RKO (cell line): ENCODE measurements around the gene NCEH1.
A peak's percentile ranks its signal among the peaks of the same experiment; 100 is the strongest.
"Not testable (repeated sequence)": the region's sequence is repeated elsewhere in the genome, so short reads cannot be mapped to it uniquely, and the experiment has no call there.

ENCODE experiments used
- DNase-seq: peaks from one replicate; pipeline ENCODE4 v3.0.0-alpha.2; 2016; ENCODE audit warnings: low spot score

The NCEH1 gene

DNA sequence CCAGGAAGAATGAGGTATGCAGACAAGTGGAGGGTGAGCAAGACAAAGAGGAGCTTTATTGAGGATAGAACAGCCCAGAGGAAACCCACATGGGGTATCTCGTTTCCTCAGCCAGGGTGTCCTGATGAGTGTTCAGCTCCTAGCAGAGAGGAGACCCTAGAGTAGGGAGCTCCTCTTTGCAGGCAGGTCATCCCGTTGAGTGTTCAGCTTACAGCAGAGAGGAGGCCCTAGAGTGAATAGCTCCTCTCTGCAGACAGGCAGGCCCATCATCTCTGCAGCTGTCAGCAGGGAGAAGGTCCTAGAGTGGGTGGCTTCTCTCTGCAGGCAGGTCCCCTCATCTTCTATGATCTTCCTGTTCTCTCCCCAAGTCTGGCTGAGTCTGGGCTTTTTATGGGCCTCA lies 97.0 kb downstream of the NCEH1 start:
- DNase-seq: no peak

DNA sequence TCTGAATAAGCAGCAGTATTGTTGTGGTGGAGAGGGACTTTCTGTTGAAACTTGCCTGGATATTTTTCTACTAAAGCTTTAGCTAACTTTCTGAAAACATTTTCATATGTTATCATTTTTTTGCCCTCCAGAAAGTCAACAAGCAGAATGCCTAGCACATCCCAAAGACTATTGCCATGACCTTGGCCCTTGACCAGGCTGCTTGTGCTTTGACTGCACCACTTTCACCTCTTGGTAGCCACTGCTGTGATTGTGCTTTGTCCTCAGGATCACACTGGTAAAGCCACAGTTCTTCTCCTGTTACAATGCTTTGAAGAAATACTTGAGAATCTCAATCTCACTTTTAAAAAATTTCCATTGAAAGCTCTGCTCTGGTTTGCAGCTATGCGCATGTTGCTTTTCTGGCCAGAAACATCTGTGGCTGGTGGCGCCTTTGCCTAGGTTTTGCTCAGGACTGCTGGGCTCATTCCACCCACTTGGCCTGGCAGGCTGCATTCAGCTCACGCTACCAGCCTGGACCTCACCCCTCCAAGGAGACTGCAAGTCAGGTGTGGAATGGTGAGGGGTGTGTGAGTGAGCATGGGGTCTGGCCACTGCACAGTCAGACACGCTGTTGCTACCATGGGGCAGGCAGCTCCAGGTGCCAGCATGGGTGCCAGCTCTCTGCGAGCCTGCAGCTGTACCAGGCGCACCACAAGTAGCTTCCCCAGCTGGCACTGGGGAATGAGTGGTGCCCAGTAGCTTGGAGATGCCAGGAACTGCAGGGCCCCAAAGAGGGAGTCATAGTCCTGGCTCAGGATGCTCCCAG lies 97.8 kb downstream of the NCEH1 start:
- no peak for DNase-seq

DNA sequence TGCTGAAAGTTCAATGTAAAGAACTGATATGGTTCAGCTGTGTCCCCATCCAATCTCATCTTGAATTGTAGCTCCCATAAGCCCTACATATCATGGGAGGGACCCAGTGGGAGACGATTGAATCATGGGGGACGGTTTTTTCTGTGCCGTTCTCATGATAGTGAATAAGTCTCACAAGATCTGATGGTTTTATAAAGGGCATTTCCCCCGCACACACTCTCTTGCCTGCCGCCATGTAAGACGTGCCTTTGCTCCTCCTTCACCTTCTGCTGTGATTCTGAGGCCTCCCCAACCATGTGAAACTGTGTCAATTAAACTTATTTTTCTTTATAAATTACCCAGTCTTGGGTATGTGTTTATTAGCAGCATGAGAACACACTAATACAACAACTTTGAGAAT lies 101.1 kb downstream of the NCEH1 start:
- no peak for DNase-seq

DNA sequence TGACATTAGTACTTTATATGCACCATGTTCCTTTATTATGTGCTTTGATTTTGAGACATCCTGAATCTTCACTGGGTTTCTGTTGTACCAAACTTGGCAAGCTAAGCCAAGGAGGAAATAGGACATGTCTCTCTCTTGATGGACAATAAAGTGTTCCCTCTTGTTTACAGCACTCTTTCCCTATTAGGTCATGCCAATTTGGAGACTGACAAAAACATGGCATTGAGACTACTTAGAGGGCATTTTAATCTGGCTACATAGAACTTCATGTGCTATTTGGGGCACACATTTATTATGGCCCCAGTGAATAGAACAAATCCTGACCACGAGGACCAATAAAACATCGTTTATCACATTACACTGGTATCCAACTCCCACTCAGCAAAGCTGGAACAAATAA lies 102.3 kb downstream of the NCEH1 start:
- no peak for DNase-seq

DNA sequence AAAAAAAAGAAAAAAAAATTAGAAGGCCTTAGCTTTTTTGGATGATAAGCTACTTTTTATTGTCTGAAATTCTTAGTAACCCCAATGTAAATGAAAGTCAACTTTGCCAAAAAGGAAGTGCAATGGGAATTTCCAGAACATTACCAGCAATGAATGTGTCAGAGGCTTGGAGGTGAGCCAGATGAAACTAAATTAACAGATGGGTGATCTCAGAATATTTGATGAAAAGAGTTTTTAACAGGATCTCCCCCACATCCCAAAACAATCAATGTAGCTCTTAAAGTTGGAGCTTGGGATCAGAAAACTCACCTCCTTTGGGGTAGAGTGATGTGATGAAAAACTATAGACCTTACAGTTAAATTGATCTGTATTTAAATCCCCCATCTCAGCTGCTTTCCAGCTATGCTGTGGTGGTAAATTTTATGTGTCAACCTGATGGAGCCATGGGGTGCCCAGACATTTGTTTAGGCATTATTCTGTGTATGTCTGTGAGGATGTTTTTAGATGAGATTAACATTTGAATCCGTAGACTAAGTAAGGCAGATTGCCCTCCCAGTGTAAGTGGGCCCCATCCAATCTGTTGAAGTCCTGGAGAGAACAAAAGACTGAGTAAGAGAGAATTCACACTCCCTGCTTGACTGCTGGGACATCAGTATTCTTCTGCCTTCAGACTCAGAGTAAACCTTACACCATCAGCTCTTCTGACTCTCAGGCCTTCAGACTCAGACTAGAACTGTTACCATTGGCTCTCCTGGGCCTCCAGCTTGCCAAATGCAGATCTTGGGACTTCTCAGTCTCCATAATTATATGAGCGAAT lies 103.4 kb downstream of the NCEH1 start:
- DNase-seq: peak; percentile 26

DNA sequence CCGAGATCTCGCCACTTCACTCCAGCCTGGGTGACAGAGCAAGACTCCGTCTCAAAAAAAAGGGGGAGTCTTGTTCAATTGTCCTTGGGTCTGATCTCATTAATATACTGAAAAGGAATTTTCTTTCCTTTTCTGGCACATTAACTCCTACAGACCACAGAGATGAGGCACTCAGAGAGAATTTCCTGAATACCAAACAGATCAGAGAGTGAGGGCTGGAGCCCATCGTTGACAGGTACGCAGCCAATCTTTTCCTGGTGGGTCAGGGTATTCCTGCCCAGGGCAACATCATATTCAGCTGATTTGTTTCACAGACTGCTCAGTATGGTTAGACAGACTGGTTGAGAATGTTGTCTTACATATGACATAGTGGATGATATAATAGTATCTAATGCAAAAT lies 104.8 kb downstream of the NCEH1 start:
- no peak for DNase-seq

DNA sequence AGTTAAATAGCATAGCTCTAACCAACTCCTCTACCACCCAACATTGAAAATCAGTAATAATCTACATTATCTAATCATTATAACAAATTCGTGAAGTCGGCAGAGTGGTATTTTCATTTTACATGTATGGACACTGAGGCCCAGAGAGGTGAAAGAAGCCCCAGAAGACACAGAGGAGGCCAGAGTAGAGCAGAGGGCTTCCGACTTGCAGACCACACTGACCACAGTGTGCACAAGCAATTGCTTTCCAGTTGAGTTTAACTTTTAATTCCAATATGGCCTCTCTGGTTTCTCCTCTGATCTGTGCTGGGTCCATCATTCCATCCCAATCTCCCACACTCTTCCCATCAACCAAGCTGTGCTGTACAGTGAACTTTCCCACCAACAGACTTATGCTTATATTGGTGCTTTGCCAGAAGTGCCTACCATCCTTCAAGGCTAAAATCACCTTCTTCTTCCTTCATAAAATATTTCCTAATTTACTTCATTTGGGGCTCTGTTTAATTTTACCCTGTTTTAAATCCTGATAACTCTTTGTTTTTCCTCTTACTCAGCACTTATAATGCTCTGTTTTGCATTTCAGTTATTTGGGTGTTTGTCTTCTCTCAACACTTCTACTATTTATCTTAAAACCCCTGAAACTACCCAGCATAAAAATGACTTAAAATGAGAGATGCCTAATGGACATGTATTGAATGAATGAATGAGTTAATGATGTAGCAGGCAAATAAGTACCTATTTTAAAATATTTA lies 105.8 kb downstream of the NCEH1 start:
- DNase-seq: no peak

DNA sequence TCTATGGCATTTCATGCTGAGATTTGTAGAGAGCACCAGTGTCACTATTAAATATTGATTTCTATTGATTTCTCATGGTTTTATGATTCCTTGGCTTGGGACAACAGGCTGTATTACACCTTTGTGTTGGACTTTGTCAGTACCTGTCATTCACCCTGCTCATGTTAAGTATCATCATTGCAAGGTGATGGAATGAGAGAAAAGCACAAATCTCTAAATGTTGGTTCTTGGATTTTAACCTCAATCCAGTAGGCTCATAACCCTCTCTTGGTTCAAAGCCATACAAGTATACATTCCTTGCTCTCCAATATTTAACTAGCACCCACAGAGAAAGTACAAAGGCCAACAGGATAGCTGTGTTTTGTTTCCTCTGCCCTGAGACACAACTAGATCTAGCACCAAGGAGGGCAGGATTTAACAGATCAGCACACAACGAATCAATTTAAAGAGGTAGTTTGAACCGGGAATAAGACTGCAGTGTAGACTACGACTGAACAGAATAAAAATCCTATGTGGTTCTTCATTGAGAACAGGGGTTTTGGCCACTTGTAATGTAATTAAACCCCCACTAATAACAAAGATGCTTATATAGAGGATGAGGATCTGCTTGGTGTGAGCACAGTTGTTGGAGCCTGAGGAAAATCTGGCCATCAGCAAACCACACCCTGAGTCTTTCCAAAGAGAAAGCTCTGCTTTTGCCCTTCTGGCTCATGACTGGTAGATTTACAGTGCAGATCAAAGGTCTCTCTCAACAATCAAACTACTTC lies 109.6 kb downstream of the NCEH1 start:
- DNase-seq: no peak

DNA sequence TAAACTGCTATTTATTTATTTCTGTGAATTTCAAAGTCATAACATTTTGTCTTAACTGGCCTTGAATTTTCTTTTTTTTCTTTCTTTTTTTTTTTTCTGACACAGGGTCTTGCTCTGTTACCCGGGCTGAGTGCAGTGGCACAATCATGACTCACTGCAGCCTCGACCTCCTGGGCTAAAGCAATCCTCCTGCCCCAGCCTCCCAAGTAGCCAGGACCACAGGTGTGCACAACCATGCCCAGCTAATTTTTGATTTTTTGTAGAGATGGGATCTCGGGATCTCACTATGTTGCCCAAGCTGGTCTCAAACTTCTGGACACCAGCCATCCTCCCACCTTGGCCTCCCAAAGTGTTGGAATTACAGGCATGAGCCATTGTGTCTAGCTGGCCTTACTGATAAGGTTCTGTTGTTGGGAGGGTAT lies 110.2 kb downstream of the NCEH1 start:
- DNase-seq: no peak

DNA sequence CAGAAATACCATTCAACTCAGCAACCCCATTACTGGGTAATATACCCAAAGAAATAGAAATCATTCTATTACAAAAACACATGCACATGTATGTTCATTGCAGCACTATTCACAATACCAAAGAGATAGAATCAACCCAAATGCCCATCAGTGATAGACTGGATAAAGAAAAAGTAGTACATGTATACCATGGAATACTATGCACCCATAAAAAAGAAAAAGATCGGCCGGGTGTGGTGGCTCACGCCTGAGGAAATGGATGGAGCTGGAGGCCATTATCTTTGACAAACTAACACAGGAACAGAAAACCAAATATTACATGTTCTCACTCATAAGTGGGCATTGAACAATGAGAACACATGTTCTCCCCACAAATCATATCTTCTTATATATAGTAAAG lies 112.0 kb downstream of the NCEH1 start:
- DNase-seq: no peak

DNA sequence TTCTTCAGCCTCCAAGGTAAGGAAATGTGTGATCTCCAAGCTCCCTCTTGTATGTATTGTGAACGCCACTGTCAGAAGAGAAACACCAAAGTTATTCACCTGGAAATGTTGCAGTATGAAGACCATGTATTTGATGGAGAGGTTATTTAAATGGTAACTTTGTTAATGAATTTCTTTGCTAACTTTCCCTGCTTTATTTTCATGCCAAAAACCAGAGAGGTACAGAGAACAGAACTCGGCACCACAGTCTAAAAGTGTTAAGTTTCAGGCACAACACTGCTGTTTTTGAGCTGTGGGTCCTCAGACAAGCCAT lies 114.5 kb downstream of the NCEH1 start:
- DNase-seq: no peak

DNA sequence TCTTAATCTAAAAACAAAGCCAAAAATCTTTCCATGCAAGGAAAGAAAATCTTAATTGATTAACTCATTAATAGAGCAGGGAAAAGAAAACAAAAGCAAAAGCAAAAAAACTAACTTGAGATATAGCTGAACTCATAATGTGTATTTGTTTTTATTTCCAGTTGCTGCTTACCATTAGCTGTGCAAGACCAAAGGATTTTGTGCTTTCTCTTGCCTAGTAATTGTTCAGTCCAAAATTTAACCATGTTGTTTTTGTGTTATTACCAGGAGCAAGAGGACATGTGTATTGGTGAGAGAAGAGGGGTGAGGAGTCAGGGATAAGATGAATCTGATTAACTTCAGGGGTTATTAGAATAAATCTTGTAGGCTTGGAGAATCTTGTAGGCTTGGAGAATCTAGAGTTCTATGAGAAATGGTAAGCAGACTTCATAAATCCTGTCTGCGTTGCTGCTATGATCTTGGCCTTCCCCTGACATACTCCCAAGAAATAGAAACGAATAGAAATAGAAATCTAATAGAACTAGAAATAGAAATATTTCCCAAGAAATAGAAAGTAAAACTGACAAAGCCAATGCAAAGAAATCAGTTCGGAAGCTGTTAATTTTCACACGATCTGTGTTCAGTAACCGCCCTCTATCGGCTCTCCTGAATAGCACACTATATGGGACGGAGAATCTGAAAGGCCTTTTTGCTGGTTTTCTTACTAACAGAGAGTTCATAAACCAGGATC lies 115.0 kb downstream of the NCEH1 start:
- peak; percentile 74 for DNase-seq

DNA sequence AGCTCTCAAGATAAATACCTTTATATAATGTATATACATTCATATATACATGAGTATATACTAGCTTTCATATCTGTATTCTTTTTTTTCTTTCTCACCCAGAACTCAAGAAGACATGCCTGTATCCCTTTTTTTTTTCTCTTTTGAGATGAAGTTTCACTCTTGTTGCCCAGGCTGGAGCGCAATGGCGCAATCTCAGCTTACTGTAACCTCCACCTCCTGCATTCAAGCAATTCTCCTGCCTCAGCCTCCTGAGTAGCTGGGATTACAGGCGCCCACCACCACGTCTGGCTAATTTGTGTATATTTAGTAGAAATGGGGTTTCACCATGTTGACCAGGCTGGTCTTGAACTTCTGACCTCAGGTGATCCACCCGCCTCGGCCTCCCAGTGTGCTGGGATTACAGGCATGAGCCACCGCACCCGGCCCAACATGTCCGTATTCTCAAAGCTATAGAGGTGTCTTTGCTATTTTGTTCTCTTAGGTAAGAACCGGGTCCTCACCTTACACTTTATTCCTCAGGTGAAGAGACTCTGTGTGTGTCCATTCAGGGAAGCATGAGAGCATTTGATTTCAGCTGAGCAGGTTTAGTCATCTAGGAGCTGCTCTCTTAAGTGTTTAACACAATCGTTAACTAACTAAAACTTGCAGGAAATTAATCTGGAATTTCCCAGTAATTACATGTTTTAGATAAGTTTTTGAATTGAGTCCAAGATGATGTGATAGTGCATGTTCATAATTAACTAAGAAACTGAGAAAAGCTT lies 115.8 kb downstream of the NCEH1 start:
- DNase-seq: not testable (repeated sequence)

DNA sequence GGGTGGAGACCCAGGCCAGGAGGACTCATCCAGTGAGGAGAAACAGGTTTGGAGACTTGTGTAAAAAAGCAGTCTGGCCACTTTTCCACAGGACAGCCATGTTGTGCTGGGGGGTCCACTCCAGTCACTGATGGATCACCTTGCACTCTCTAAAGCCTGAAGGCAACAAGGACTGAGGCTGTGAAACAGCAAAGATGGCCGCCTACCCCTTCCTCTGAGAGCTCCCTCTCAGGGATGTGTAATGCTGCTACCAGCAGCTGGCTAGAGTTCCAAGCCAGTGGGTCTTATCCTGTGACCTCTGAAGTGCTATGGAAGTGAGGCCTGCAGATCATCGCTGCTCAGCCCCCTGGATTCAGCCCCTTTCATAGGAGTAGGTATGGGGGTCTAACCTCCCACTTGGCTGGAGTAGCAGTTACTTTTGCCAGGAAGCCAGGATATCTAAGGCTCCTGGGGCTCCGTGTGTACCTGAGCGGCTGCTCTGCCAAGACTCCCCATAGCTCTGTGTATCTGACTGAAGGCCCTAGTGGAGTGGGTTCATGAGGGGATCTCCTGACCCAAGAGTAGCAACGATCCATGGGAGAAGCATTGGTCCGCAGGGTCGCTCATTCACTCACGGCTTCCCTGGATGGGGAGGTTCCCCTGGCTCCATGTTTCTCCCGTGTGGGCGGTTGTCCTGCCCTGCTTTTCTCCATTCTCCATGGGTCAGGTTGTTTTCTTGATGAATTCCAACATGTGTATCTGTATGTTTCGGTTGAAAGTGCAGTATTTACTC lies 117.8 kb downstream of the NCEH1 start:
- no peak for DNase-seq

DNA sequence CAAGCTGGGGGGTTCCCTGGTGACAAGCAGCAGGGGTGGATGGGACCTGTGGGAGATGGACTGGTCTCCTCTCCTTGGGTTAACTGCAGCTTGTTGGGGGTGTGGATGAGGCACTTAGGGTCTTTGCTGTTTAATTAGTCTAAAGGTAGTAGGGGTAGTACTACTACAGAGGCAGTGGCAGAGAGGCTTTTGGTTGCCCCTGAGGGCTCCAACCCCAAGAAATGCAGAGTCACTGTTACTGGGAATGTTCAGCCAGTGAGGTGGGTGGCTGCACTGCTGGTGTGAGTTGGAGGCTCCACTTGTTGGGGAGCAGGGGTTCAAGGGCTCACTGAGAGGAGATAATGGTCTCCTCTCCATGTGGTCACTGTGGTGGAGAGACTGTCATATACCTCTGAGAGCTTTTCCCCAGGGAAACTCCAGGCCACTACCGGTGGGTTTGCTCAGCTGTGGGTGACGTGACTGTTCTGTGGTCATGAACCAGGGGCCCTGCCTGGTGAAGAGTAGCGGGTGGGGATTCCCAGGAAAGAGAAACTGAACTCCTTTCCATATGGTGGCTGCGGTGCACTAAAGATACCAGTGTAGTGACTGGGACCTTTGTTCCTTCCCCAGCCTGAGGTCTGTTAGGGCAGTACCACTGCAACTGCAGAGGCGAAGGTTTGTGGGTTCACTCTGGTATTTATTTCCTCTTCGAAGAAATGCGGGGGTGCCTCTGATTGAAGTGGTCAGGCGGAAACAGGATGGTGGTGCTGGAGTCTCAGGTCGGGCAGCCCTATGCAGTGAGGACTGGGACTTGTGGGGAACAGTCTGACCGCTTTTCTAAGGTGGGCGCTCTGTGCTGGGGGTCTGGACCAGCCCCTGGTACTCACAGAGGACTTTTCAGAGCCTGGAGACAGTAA lies 118.7 kb downstream of the NCEH1 start:
- DNase-seq: no peak

DNA sequence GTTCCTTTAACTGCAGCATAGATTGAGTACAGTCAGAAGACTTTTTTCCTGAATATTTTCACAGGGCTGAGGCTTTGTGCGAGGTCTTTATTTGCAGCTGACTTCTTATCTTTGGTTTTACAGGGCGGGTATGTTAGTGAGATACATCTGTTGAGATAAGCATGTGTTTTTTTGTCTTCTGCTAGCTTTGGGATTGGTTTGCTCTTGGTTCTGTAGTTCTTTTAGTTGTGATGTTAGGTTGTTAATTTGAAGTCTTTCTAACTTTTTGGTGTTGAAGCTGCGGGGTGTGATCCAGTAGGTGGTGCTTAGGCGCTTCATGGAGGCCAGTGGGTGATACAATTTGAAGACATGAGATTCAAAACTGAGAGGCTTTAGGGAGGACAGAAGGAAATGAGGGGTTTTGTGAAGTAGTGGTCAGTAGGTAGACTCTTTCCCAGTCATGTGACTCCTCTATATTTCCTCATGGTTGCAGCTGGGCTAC lies 119.7 kb downstream of the NCEH1 start:
- DNase-seq: no peak

DNA sequence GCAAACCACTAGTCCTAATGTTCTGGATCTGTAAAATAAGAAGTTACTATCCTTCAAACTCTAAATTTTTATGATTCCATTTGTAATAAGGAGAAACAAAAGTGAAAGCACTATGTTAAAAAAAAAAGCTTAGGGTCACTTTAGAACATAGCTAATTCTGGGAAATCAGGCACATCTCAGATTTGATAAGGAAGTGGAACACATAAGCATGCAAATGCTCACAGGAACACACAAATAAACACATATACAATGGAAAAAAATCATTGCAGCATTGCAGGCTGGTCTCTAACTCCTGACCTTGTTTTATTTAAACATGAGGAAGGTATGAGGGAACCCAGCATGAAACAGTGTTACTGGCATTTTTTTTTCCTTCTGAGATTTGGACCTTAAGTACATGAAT lies 124.4 kb downstream of the NCEH1 start:
- no peak for DNase-seq

DNA sequence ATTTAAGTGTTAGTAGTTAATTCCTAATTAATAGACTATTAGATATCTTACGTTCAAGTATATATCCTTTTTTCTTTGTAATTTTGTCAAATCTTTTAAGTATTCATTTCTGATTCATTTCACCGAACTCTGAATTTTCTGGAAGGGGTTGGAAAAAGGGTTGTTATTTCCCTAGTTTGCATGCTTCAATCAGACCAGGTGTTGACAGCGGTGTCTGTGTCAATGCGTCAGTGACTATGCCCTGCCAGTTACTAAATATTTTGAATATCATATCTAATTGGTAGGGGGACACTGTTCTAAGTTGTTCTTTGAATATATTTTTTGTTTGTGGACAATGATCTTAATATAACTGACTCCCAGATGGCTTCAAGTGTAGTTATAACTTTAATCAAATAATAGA lies 124.9 kb downstream of the NCEH1 start:
- no peak for DNase-seq

DNA sequence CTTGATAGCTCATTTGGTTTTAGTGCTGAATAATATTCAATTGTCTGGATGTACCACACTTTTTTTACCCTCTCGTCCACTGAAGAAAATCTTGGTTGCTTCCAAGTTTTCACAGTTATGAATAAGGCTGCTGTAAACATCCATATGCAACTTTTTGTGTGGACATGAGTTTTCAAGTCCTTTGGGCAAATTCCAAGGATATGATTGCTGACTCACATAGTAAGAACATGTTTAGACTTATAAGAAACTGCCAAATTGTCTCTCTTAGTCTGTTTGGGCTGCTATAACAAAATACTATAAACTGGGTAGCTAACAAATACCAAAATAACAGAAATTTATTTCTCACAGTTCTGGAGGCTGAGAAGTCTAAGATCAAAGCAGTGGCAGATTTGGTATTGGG lies 128.2 kb downstream of the NCEH1 start:
- no peak for DNase-seq
